ENCODE results near the gene MAML3.

MAML3 gene

GRCh38 chr4:139919521-139919920 is 234.5 kb downstream of the MAML3 start:
- Histone ChIP-seq H4K91ac (ENCODE audit: low read length) (no peak overlapping the region), H3K4me3 (ENCODE audit: insufficient read depth in 1 of 2, low read depth in 1 of 2, low read length in 2 of 2) (peak overlapping the region in 1 of 2 experiments; percentile 7), H2AFZ (ENCODE audit: low read depth, low read length) (no peak overlapping the region), H3K4me2 (ENCODE audit: low read length, poor library complexity, severe bottlenecking) (peak overlapping the region; percentile 7), H2BK5ac (ENCODE audit: low read depth, low read length, poor library complexity, severe bottlenecking) (no peak overlapping the region), H4K8ac (ENCODE audit: low read length) (no peak overlapping the region), H3K4me1 (ENCODE audit: control insufficient read depth, insufficient read depth, low read depth, low read length) (peaks cover 14% of the 10 kb centered on the region), H3K27me3 (ENCODE audit: control insufficient read depth in 1 of 2, insufficient read depth in 1 of 2, low read length in 2 of 2) (no peaks in the 10 kb centered on the region), H3K4ac (ENCODE audit: low read depth in 1 of 2, low read length in 2 of 2) (no peak overlapping the region), H3K23ac (ENCODE audit: low read length in 2 of 2) (no peak overlapping the region), H2AK5ac (ENCODE audit: low read length, severe bottlenecking) (no peak overlapping the region), H3K9me3 (ENCODE audit: control insufficient read depth, low read length) (no peaks in the 10 kb centered on the region), H3K18ac (ENCODE audit: low read depth in 1 of 2, low read length in 2 of 2) (no peak overlapping the region), H2BK12ac (ENCODE audit: low read length in 2 of 2) (no peak overlapping the region), H2BK15ac (ENCODE audit: low read depth, poor library complexity, severe bottlenecking) (no peak overlapping the region), H3K36me3 (ENCODE audit: control insufficient read depth in 1 of 2, insufficient read depth in 2 of 2, low read depth in 1 of 2, low read length in 2 of 2) (no peaks in the 10 kb centered on the region), H3K9ac (ENCODE audit: low read length) (peak overlapping the region; percentile 77), H3K14ac (ENCODE audit: low read length in 2 of 2) (no peak overlapping the region), H3K79me1 (replicated peaks; ENCODE audit: low read length, poor library complexity, severe bottlenecking) (peaks cover 12% of the 10 kb centered on the region), H3K27ac (ENCODE audit: low read length, poor library complexity, severe bottlenecking) (peak overlapping the region; percentile 59), H2BK120ac (ENCODE audit: low read depth, low read length) (no peak overlapping the region)
- WGBS, result 6% methylated on average over 3 of the region's 3 CpGs
- DNase-seq, result peak; percentile 87

GRCh38 chr4:139919004-139919403 is 235.0 kb downstream of the MAML3 start:
- Histone ChIP-seq H3K4me2 (ENCODE audit: low read length, poor library complexity, severe bottlenecking) (no peak overlapping the region), H3K14ac (ENCODE audit: low read length in 2 of 2) (no peak overlapping the region), H2BK12ac (ENCODE audit: low read length in 2 of 2) (no peak overlapping the region), H2AK5ac (ENCODE audit: low read length, severe bottlenecking) (no peak overlapping the region), H3K9me3 (ENCODE audit: control insufficient read depth, low read length) (no peaks in the 10 kb centered on the region), H2AFZ (ENCODE audit: low read depth, low read length) (no peak overlapping the region), H3K23ac (ENCODE audit: low read length in 2 of 2) (no peak overlapping the region), H3K36me3 (ENCODE audit: control insufficient read depth in 1 of 2, insufficient read depth in 2 of 2, low read depth in 1 of 2, low read length in 2 of 2) (no peaks in the 10 kb centered on the region), H2BK15ac (ENCODE audit: low read depth, poor library complexity, severe bottlenecking) (no peak overlapping the region), H3K4ac (ENCODE audit: low read depth in 1 of 2, low read length in 2 of 2) (no peak overlapping the region), H3K18ac (ENCODE audit: low read depth in 1 of 2, low read length in 2 of 2) (no peak overlapping the region), H2BK5ac (ENCODE audit: low read depth, low read length, poor library complexity, severe bottlenecking) (no peak overlapping the region), H3K9ac (ENCODE audit: low read length) (peak overlapping the region; percentile 77), H3K4me1 (ENCODE audit: control insufficient read depth, insufficient read depth, low read depth, low read length) (peaks cover 14% of the 10 kb centered on the region), H3K4me3 (ENCODE audit: insufficient read depth in 1 of 2, low read depth in 1 of 2, low read length in 2 of 2) (peak overlapping the region in 1 of 2 experiments; percentile 7), H4K8ac (ENCODE audit: low read length) (no peak overlapping the region), H3K79me1 (replicated peaks; ENCODE audit: low read length, poor library complexity, severe bottlenecking) (peaks cover 12% of the 10 kb centered on the region), H3K27me3 (ENCODE audit: control insufficient read depth in 1 of 2, insufficient read depth in 1 of 2, low read length in 2 of 2) (no peaks in the 10 kb centered on the region), H4K91ac (ENCODE audit: low read length) (no peak overlapping the region), H3K27ac (ENCODE audit: low read length, poor library complexity, severe bottlenecking) (peak overlapping the region; percentile 59), H2BK120ac (ENCODE audit: low read depth, low read length) (no peak overlapping the region)
- DNase-seq, result peak; percentile 44

DNA sequence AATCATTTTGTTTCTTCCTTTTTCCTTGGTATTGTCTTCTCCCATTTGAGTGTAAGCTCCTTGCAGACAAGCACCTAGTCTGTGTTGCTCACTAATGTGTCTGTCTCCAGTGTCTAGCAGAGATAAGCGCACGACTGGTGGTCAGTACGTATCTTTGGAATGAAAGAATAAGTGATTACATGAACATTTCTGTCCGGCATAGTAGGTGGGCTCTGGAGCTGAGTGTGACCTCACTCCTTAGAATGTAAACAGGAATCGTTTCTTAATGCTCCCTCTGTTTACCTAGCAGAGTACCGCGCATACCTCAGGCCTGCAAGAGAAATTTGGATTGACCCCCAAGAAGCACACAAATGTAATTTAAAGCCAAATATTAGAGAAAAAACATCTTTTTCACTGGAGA is 235.4 kb downstream of the MAML3 start:
- no peak overlapping the region for H2AK5ac ChIP-seq (ENCODE audit: low read length, severe bottlenecking)
- H3K27me3 ChIP-seq (ENCODE audit: control insufficient read depth in 1 of 2, insufficient read depth in 1 of 2, low read length in 2 of 2), result no peaks in the 10 kb centered on the region
- H2BK12ac ChIP-seq (ENCODE audit: low read length in 2 of 2), result no peak overlapping the region
- H3K4me2 ChIP-seq (ENCODE audit: low read length, poor library complexity, severe bottlenecking), result no peak overlapping the region
- H3K14ac ChIP-seq (ENCODE audit: low read length in 2 of 2), result no peak overlapping the region
- H3K18ac ChIP-seq (ENCODE audit: low read depth in 1 of 2, low read length in 2 of 2), result peak overlapping the region in 1 of 2 experiments; percentile 65
- H2AFZ ChIP-seq (ENCODE audit: low read depth, low read length), result no peak overlapping the region
- H3K4ac ChIP-seq (ENCODE audit: low read depth in 1 of 2, low read length in 2 of 2), result no peak overlapping the region
- H2BK5ac ChIP-seq (ENCODE audit: low read depth, low read length, poor library complexity, severe bottlenecking), result no peak overlapping the region
- H3K79me1 ChIP-seq (replicated peaks; ENCODE audit: low read length, poor library complexity, severe bottlenecking), result peaks cover 12% of the 10 kb centered on the region
- WGBS, result 25% methylated on average over 7 of the region's 7 CpGs
- H3K4me3 ChIP-seq (ENCODE audit: insufficient read depth in 1 of 2, low read depth in 1 of 2, low read length in 2 of 2), result no peak overlapping the region
- H3K27ac ChIP-seq (ENCODE audit: low read length, poor library complexity, severe bottlenecking), result peak overlapping the region; percentile 22
- peaks cover 14% of the 10 kb centered on the region for H3K4me1 ChIP-seq (ENCODE audit: control insufficient read depth, insufficient read depth, low read depth, low read length)
- peak; percentile 46 for DNase-seq
- no peak overlapping the region for H4K91ac ChIP-seq (ENCODE audit: low read length)
- no peak overlapping the region for H3K23ac ChIP-seq (ENCODE audit: low read length in 2 of 2)
- no peak overlapping the region for H4K8ac ChIP-seq (ENCODE audit: low read length)
- no peaks in the 10 kb centered on the region for H3K9me3 ChIP-seq (ENCODE audit: control insufficient read depth, low read length)
- no peak overlapping the region for H2BK120ac ChIP-seq (ENCODE audit: low read depth, low read length)
- H2BK15ac ChIP-seq (ENCODE audit: low read depth, poor library complexity, severe bottlenecking), result no peak overlapping the region
- no peaks in the 10 kb centered on the region for H3K36me3 ChIP-seq (ENCODE audit: control insufficient read depth in 1 of 2, insufficient read depth in 2 of 2, low read depth in 1 of 2, low read length in 2 of 2)
- peak overlapping the region; percentile 77 for H3K9ac ChIP-seq (ENCODE audit: low read length)

GRCh38 chr4:139917896-139918295 is 236.1 kb downstream of the MAML3 start:
- peak overlapping the region; percentile 10 to 61 for H3K4ac ChIP-seq (ENCODE audit: low read depth in 1 of 2, low read length in 2 of 2)
- no peak overlapping the region for H2BK5ac ChIP-seq (ENCODE audit: low read depth, low read length, poor library complexity, severe bottlenecking)
- no peak overlapping the region for H2AFZ ChIP-seq (ENCODE audit: low read depth, low read length)
- peaks cover 16% of the 10 kb centered on the region for H3K4me1 ChIP-seq (ENCODE audit: control insufficient read depth, insufficient read depth, low read depth, low read length)
- DNase-seq, result no peak
- peaks cover 14% of the 10 kb centered on the region for H3K79me1 ChIP-seq (replicated peaks; ENCODE audit: low read length, poor library complexity, severe bottlenecking)
- H4K91ac ChIP-seq (ENCODE audit: low read length), result no peak overlapping the region
- no peaks in the 10 kb centered on the region for H3K9me3 ChIP-seq (ENCODE audit: control insufficient read depth, low read length)
- H3K36me3 ChIP-seq (ENCODE audit: control insufficient read depth in 1 of 2, insufficient read depth in 2 of 2, low read depth in 1 of 2, low read length in 2 of 2), result no peaks in the 10 kb centered on the region
- peak overlapping the region; percentile 28 for H4K8ac ChIP-seq (ENCODE audit: low read length)
- H3K23ac ChIP-seq (ENCODE audit: low read length in 2 of 2), result no peak overlapping the region
- no peak overlapping the region for H3K4me2 ChIP-seq (ENCODE audit: low read length, poor library complexity, severe bottlenecking)
- no peak overlapping the region for H3K27ac ChIP-seq (ENCODE audit: low read length, poor library complexity, severe bottlenecking)
- H2BK15ac ChIP-seq (ENCODE audit: low read depth, poor library complexity, severe bottlenecking), result no peak overlapping the region
- peak overlapping the region; percentile 59 to 65 for H3K18ac ChIP-seq (ENCODE audit: low read depth in 1 of 2, low read length in 2 of 2)
- H3K27me3 ChIP-seq (ENCODE audit: control insufficient read depth in 1 of 2, insufficient read depth in 1 of 2, low read length in 2 of 2), result no peaks in the 10 kb centered on the region
- peak overlapping the region in 1 of 2 experiments; percentile 18 for H2BK12ac ChIP-seq (ENCODE audit: low read length in 2 of 2)
- H3K9ac ChIP-seq (ENCODE audit: low read length), result no peak overlapping the region
- H2AK5ac ChIP-seq (ENCODE audit: low read length, severe bottlenecking), result peak overlapping the region; percentile 53
- H3K14ac ChIP-seq (ENCODE audit: low read length in 2 of 2), result no peak overlapping the region
- no peak overlapping the region for H2BK120ac ChIP-seq (ENCODE audit: low read depth, low read length)
- 96% methylated on average over 5 of the region's 6 CpGs for WGBS
- no peak overlapping the region for H3K4me3 ChIP-seq (ENCODE audit: insufficient read depth in 1 of 2, low read depth in 1 of 2, low read length in 2 of 2)

Measured in mesenchymal stem cell (in vitro differentiated cells and primary cell).